Pancreas (tissue), 10 donors: Measurements from ENCODE around the gene ESF1. TPM values are rescaled to one million over a fixed set of nuclear protein-coding genes. Genes with fewer than 3 reads are reported as not detected.

Experiments used
- ATAC-seq, 4 donors: fragments of 200-7000 bp; cut with Tn5 transposase; one replicate each; pipeline versions ENCODE4 v1.8.0 to v1.9.1; 2020; ENCODE audit warnings: mild to moderate bottlenecking in 4 of 4, moderate library complexity in 4 of 4
- DNase-seq, 6 donors: peaks; one replicate each; pipeline ENCODE4 v3.0.0-alpha.2; 2020
- FAIRE-seq: peaks from 2 replicates; lab custom pipeline; 2012; peaks lifted over from hg19 to GRCh38; lab: Jason Lieb, UNC
- H3K27ac ChIP-seq, 4 donors: fragments of 200-600 bp; sonication (generic); 1 replicate in 3 of 4; 2 replicates in 1 of 4; pipeline versions ENCODE4 v1.5.0 to v1.8.0; 2020
- H3K27me3 ChIP-seq, 4 donors: fragments of 200-600 bp; one replicate each; pipeline ENCODE4 v1.8.0; 2021
- H3K36me3 ChIP-seq, 3 donors: fragments of 200-600 bp; sonication (generic) in 1 of 3; one replicate each; pipeline versions ENCODE4 v1.5.0 to v1.8.0; 2020 to 2021
- H3K4me1 ChIP-seq, 3 donors: fragments of 200-600 bp; one replicate each; pipeline ENCODE4 v1.8.0; 2021
- H3K4me3 ChIP-seq, 4 donors: fragments of 200-600 bp; sonication (generic) in 2 of 4; one replicate each; pipeline versions ENCODE4 v1.5.0 to v1.8.0; 2020 to 2021
- H3K9me3 ChIP-seq, 4 donors: fragments of 200-600 bp; one replicate each; pipeline ENCODE4 v1.8.0; 2021
- WGBS, 2 donors: extraction: QIAGEN DNeasy Blood & Tissue Kit; methylation state at CpG; one replicate each; pipeline ENCODE4 v1.1.7; 2013; 5-methylcytosine and 5-hydroxymethylcytosine counted together
- intact Hi-C, 3 donors: fragments of 100-400 bp; cut with DNase I; formaldehyde crosslinking; loops; one replicate each; pipeline versions ENCODE4 v1.11.1 to v1.14.2; 2022
- polyA plus RNA-seq, 2 donors: library from polyadenylated mRNA; stranded (reverse); fragments of 200-250 nt; gene quantifications; one replicate each; pipeline ENCODE4 v1.2.3, GENCODE V29; 2013
- total RNA-seq, 6 donors: library from RNA; stranded (reverse); fragmentation: NEBNext Ultra II Directional in 4 of 6; extraction: Animal tissue kit (Norgen Biotek cat#: 25700) in 4 of 6; gene quantifications; one replicate each; pipeline versions ENCODE4 v1.2.1 to v1.2.4, GENCODE V29; 2021 to 2023
- TF ChIP-seq, protein P1 (sequence below), 4 donors: fragments of 200-600 bp; sonication (generic) in 3 of 4; IDR thresholded peaks; one replicate each; pipeline versions ENCODE4 v1.5.0 to v1.8.0; 2021; ENCODE audit warnings: antibody characterized with exemption in 4 of 4
- donor health status: healthy with polysubstance abuse.
- donor health status: DM: no; HTN: no; CAD: no; lungs with moderate emphysema.
- donor health status: DM: no; HTN: no; CAD: no.
- donor health status: control.
- donor health status: control.
- donor health status: Bipolar disorder and iron deficiency.
- donor health status: DM: yes; HTN: yes; CAD: no.
- donor health status: DM: no; HTN: no; CAD: no.
- donor health status: DM: no; HTN: no; CAD: no.
- donor health status: DM: yes; HTN: yes; CAD: no.

Gene ESF1
- total and polyA plus RNA-seq, 8 donors = 2.8 to 7.4 (median 5.9) TPM

- H3K36me3 ChIP-seq = peaks cover 0 to 26% (median 14%) of the 10 kb centered on the region in 3 donors
Measured at GRCh38 chr20:13791540-13792459, 7.1 kb upstream of the ESF1 start.

DNA sequence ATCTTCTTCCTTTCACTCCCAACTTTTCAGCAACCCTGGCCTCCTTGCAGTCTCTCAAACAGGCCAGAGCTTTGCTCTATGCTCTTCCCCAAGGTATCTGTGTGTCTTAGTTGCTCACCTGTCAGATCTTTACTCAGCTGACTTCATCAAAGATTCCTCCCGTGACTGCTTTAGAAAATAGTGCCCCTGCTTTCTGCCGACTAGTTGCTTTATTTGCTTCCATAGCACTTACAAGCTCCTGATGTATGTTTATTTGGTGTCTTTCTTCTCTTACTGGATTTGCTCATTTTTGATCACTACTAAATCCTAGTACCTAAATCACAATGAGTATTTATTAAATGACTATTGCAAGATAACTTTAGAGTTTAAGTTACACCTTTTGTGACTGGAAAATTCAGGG lies 6.0 kb upstream of the ESF1 start:
- H3K4me1 ChIP-seq = peaks cover 0 to 20% (median 18%) of the 10 kb centered on the region in 3 donors
- ATAC-seq (no peak), FAIRE-seq (no peak), DNase-seq (no peak)
- no peaks in the 10 kb centered on the region for H3K27me3 ChIP-seq
- H3K4me3 ChIP-seq = no peak overlapping the region
- WGBS, 2 donors = 56 to 64% methylated on average over 2 of the region's 2 CpGs
- TF ChIP-seq, protein P1, sequence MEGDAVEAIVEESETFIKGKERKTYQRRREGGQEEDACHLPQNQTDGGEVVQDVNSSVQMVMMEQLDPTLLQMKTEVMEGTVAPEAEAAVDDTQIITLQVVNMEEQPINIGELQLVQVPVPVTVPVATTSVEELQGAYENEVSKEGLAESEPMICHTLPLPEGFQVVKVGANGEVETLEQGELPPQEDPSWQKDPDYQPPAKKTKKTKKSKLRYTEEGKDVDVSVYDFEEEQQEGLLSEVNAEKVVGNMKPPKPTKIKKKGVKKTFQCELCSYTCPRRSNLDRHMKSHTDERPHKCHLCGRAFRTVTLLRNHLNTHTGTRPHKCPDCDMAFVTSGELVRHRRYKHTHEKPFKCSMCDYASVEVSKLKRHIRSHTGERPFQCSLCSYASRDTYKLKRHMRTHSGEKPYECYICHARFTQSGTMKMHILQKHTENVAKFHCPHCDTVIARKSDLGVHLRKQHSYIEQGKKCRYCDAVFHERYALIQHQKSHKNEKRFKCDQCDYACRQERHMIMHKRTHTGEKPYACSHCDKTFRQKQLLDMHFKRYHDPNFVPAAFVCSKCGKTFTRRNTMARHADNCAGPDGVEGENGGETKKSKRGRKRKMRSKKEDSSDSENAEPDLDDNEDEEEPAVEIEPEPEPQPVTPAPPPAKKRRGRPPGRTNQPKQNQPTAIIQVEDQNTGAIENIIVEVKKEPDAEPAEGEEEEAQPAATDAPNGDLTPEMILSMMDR (IDR thresholded peaks at IDR 0.05) = no peak
- H3K9me3 ChIP-seq = no peaks in the 10 kb centered on the region
- H3K27ac ChIP-seq = no peak overlapping the region
- intact Hi-C loops = no loop called here
- peaks cover 0 to 16% (median 8%) of the 10 kb centered on the region in 3 donors for H3K36me3 ChIP-seq

More at GRCh38 chr20:13791540-13792459, 7.1 kb upstream of the ESF1 start:
- TF ChIP-seq, protein P1 (IDR thresholded peaks at IDR 0.05) = no peak
- FAIRE-seq (no peak), ATAC-seq (no peak), DNase-seq (no peak)
- H3K4me1 ChIP-seq = peaks cover 0 to 15% (median 12%) of the 10 kb centered on the region in 3 donors
- 94 to 97% methylated on average over 2 of the region's 2 CpGs for WGBS, 2 donors
- intact Hi-C loops = no loop called here
- no peak overlapping the region for H3K4me3 ChIP-seq
- no peaks in the 10 kb centered on the region for H3K9me3 ChIP-seq
- H3K27ac ChIP-seq = no peak overlapping the region
- no peaks in the 10 kb centered on the region for H3K27me3 ChIP-seq

GRCh38 chr20:13788167-13788834 lies 3.6 kb upstream of the ESF1 start:
- Histone ChIP-seq H3K36me3 (peaks cover 0 to 5% (median 0%) of the 10 kb centered on the region in 3 donors), H3K4me3 (no peak overlapping the region), H3K4me1 (peaks cover 0 to 26% (median 22%) of the 10 kb centered on the region in 3 donors), H3K27me3 (no peaks in the 10 kb centered on the region), H3K27ac (peak overlapping the region in 1 of 4 donors; percentile 57), H3K9me3 (no peaks in the 10 kb centered on the region)
- FAIRE-seq (no peak), DNase-seq (peak in 3 of 6 donors; percentile 26 to 49 (median 33)), ATAC-seq (peak; percentile 53 to 57 (median 55))
- TF ChIP-seq, protein P1 (IDR thresholded peaks at IDR 0.05) = peak in 3 of 4 donors; percentile 20 to 28 (median 22)
- intact Hi-C loops = no loop called here
- 1 to 3% methylated on average over 1 of the region's 1 CpG for WGBS, 2 donors

GRCh38 chr20:13786143-13786828 lies 1.6 kb upstream of the ESF1 start:
- Histone ChIP-seq H3K9me3 (no peaks in the 10 kb centered on the region), H3K4me1 (peaks cover 0 to 28% (median 22%) of the 10 kb centered on the region in 3 donors), H3K4me3 (peak overlapping the region in 2 of 4 donors; percentile 59 to 80), H3K27me3 (no peaks in the 10 kb centered on the region), H3K27ac (no peak overlapping the region), H3K36me3 (no peaks in the 10 kb centered on the region)
- TF ChIP-seq, protein P1 (IDR thresholded peaks at IDR 0.05) = no peak
- ATAC-seq (no peak), FAIRE-seq (no peak), DNase-seq (no peak)
- WGBS, 2 donors = 56 to 64% methylated on average over 8 of the region's 8 CpGs
- intact Hi-C loops = no loop called here
